HepG2 (cell line): ENCODE data around the gene GPD1. TPM values are rescaled to one million over a fixed set of nuclear protein-coding genes. Genes with fewer than 3 reads are reported as not detected.

Experiments used
- ATAC-seq: fragments of 200-7000 bp; cut with Tn5 transposase; 3 replicates; pipeline ENCODE4 v1.9.1; 2020; ENCODE audit warnings: mild to moderate bottlenecking, moderate library complexity
- BruUV-seq: library from RNA; stranded (reverse); fragments of 400-500 nt; replicated peaks from 2 replicates; lab custom pipeline; 2021; lab: Mats Ljungman, UMichigan
- CTCF ChIA-PET: fragments of 300-600 bp; formaldehyde crosslinking; extraction: SDS; loops from one replicate; lab custom pipeline; 2021; ENCODE audit warnings: low total read pairs, inconsistent platforms, low intra/inter-chr PET ratio; lab: Yijun Ruan, JAX
- POLR2A ChIA-PET: fragments of 350-600 bp; sonication (Branson Sonifier 250); formaldehyde crosslinking; loops from one replicate; lab custom pipeline; 2020; ENCODE audit warnings: antibody characterized with exemption, inconsistent platforms; lab: Yijun Ruan, JAX
- DNase-seq: peaks from one replicate; pipeline ENCODE4 v3.0.0-alpha.2; 2015; ENCODE audit warnings: low spot score
- FAIRE-seq: peaks from 3 replicates; lab custom pipeline; 2011; peaks lifted over from hg19 to GRCh38; lab: Jason Lieb, UNC
- H2AFZ ChIP-seq: one replicate; pipeline ENCODE4 v1.6.1; 2011; ENCODE audit warnings: low read length, inconsistent platforms
- H3K27ac ChIP-seq: fragments of 300-600 bp; 3 replicates; pipeline ENCODE4 v1.8.0; 2011; ENCODE audit warnings: mixed run types, mild to moderate bottlenecking, mixed read lengths, low read length, inconsistent platforms; ENCODE audit not compliant: insufficient read depth; ENCODE audit errors: extremely low read length
- H3K27me3 ChIP-seq, 2 experiments: fragments of 200-600 bp in 1 of 2; 2 replicates in 1 of 2; 3 replicates in 1 of 2; pipeline versions ENCODE4 v1.6.0 to v1.8.0; 2011; ENCODE audit warnings: low read length in 2 of 2, mild to moderate bottlenecking in 2 of 2, moderate library complexity in 2 of 2, inconsistent platforms in 1 of 2; ENCODE audit not compliant: insufficient read depth in 2 of 2, control insufficient read depth in 1 of 2
- H3K36me3 ChIP-seq, 2 experiments: fragments of 200-600 bp in 1 of 2; replicated peaks in 1 of 2; 2 replicates in 1 of 2; 3 replicates in 1 of 2; pipeline versions ENCODE4 v1.5.1 to v1.8.0; 2011; ENCODE audit warnings: low read length in 2 of 2, inconsistent platforms in 1 of 2; ENCODE audit not compliant: insufficient read depth in 2 of 2, control insufficient read depth in 1 of 2
- H3K4me1 ChIP-seq: 2 replicates; pipeline ENCODE4 v1.5.1; 2012; ENCODE audit warnings: low read length, inconsistent platforms; ENCODE audit not compliant: insufficient read depth
- H3K4me2 ChIP-seq: 2 replicates; pipeline ENCODE4 v1.6.0; 2011; ENCODE audit warnings: low read depth, low read length, inconsistent platforms
- H3K4me3 ChIP-seq, 3 experiments: fragments of 200-600 bp in 1 of 3; sonication (generic), shearing (Covaris generic) in 1 of 3; replicated peaks in 1 of 3; 2 replicates each; pipeline ENCODE4 v1.5.1; 2011 to 2016; ENCODE audit warnings: low read length in 3 of 3, inconsistent platforms in 2 of 3, low read depth in 2 of 3, mild to moderate bottlenecking in 2 of 3, control low read depth in 1 of 3, mixed read lengths in 1 of 3; ENCODE audit not compliant: insufficient read depth in 1 of 3
- H3K79me2 ChIP-seq: one replicate; pipeline ENCODE4 v1.6.1; 2011; ENCODE audit warnings: low read length, inconsistent platforms; ENCODE audit not compliant: insufficient read depth
- H3K9ac ChIP-seq: 2 replicates; pipeline ENCODE4 v1.6.0; 2011; ENCODE audit warnings: mild to moderate bottlenecking, low read depth, low read length, inconsistent platforms; ENCODE audit not compliant: insufficient read depth
- H3K9me3 ChIP-seq: 2 replicates; pipeline ENCODE4 v1.5.1; 2012; ENCODE audit warnings: mild to moderate bottlenecking, low read length
- H4K20me1 ChIP-seq: 2 replicates; pipeline ENCODE4 v1.6.0; 2011; ENCODE audit warnings: inconsistent platforms, mild to moderate bottlenecking, low read length, moderate library complexity; ENCODE audit not compliant: insufficient read depth
- ATF4 ChIP-seq, 2 experiments: fragments of 450-650 bp in 1 of 2; sonication (generic) in 1 of 2; formaldehyde crosslinking; IDR thresholded peaks; 2 replicates each; pipeline versions ENCODE4 v1.5.0 to v1.8.0; 2020 to 2022; ENCODE audit warnings: mild to moderate bottlenecking in 1 of 2, missing genetic modification reagents in 1 of 2
- CEBPB ChIP-seq: IDR thresholded peaks from 2 replicates; pipeline ENCODE4 v1.6.1; 2011; ENCODE audit warnings: low read depth, low read length, improper control_type of control experiment, borderline replicate concordance
- CEBPG ChIP-seq: IDR thresholded peaks from 2 replicates; pipeline ENCODE4 v1.6.1; 2016
- FOSL2 ChIP-seq: sonication (generic); formaldehyde crosslinking; IDR thresholded peaks from 2 replicates; pipeline ENCODE4 v1.4.0; 2020; ENCODE audit warnings: missing genetic modification reagents
- MED1 ChIP-seq: sonication (generic); formaldehyde crosslinking; IDR thresholded peaks from 2 replicates; pipeline ENCODE4 v1.4.0; 2020; ENCODE audit warnings: missing genetic modification reagents
- SAP130 ChIP-seq: IDR thresholded peaks from 2 replicates; pipeline ENCODE4 v1.6.1; 2016; ENCODE audit warnings: low read depth
- ZNF713 ChIP-seq: sonication (generic); formaldehyde crosslinking; IDR thresholded peaks from 2 replicates; pipeline ENCODE4 v1.4.0; 2020; ENCODE audit warnings: mild to moderate bottlenecking, missing genetic modification reagents
- ZNF878 ChIP-seq: sonication (generic); formaldehyde crosslinking; IDR thresholded peaks from 2 replicates; pipeline ENCODE4 v1.8.1; 2023; ENCODE audit warnings: mild to moderate bottlenecking, missing genetic modification reagents, moderate library complexity
- WGBS: methylation state at CpG from one replicate; pipeline ENCODE4 v1.1.6; 2017; ENCODE audit warnings: low lambda C conversion rate; 5-methylcytosine and 5-hydroxymethylcytosine counted together
- in situ Hi-C: cut with HindIII; loops from 2 replicates; pipeline ENCODE4 v1.10.0; 2017; ENCODE audit warnings: low pct_unique_long_range_greater_than_20kb; ENCODE audit not compliant: extremely low pct_ligation_motif_present
- intact Hi-C: fragments of 100-400 bp; cut with micrococcal nuclease; formaldehyde crosslinking; loops from one replicate; pipeline ENCODE4 v1.10.0; 2022; ENCODE audit not compliant: unreplicated experiment
- polyA plus RNA-seq, 8 experiments: library from polyadenylated mRNA; depleted of rRNA in 3 of 8; stranded (reverse) in 7 of 8; unstranded in 1 of 8; fragments of >200 nt; fragmentation: Illumina TruSeq in 4 of 8; extraction: Trizol in 4 of 8; gene quantifications; 2 replicates each; pipeline versions ENCODE4 v1.2.1 to v1.2.3, GENCODE V29; 2011 to 2016; ENCODE audit warnings: low read depth in 4 of 8, missing spikeins in 1 of 8, mixed read lengths in 1 of 8; ENCODE audit not compliant: insufficient read depth in 1 of 8
- total RNA-seq, 5 experiments: library from RNA; depleted of rRNA; stranded (reverse); fragments of >200 nt; fragmentation: Illumina TruSeq; extraction: Trizol; gene quantifications; 2 replicates each; pipeline ENCODE4 v1.2.3, GENCODE V29; 2016; ENCODE audit warnings: low read depth in 1 of 5

Gene GPD1
- total and polyA plus RNA-seq, 2 of the 13 experiments (the other 11 are each of a cell fraction or from before 2014, with no cell fraction given): 3.7 to 30.6 TPM

- Histone ChIP-seq H4K20me1 (peaks cover 4% of the 10 kb centered on the region; the same call in 1 of the 2 replicates), H3K9me3 (no peaks in the 10 kb centered on the region), H3K79me2 (peaks cover 17% of the 10 kb centered on the region), H3K27me3 (no peaks in the 10 kb centered on the region), H3K4me1 (peaks cover 52% of the 10 kb centered on the region), H3K4me2 (0 out of 2 replicates have a peak overlapping the region, but pooled peaks have one; percentile 0), H3K36me3 (peaks cover 16 to 48% of the 10 kb centered on the region in 2 experiments), H3K27ac (peak overlapping the region; percentile 43), H2AFZ (no peak overlapping the region), H3K4me3 (no peak overlapping the region), H3K9ac (no peak overlapping the region)
- no peak for TF ChIP-seq ZNF878
- no peak for TF ChIP-seq MED1 (CRISPR knock-in tag)
- peak; percentile 79 for TF ChIP-seq FOSL2 (CRISPR knock-in tag)
- TF ChIP-seq SAP130 (CRISPR knock-in tag): 0 out of 2 replicates have a peak, but pooled peaks have one; percentile 9
- TF ChIP-seq ZNF713: no peak
- TF ChIP-seq CEBPG (CRISPR knock-in tag): peak; percentile 65
- peak; percentile 64; the same call in 1 of the 2 replicates for TF ChIP-seq CEBPB
- peak in 1 of 2 experiments; percentile 96; a peak in 2 of 4 replicates for TF ChIP-seq ATF4 (CRISPR knock-in tag; IDR thresholded peaks at IDR 0.05)
- in situ Hi-C loops: no loop called here
- ChIA-PET CTCF (interaction anchor here (2.0 kb wide), 1 partner anchor 13 kb away, joined by 5 read pairs; no protein-coding TSS in a partner anchor), POLR2A (interaction anchor here (1.6 to 7.4 kb wide), 4 partner anchors 13 to 79 kb away, joined by 6 to 265 read pairs (median 10); partner anchors contain the start of genes CERS5, COX14 and GPD1)
- BruUV-seq: no TSS peak
- intact Hi-C loops: no loop called here
- WGBS: 44% methylated on average over 3 of the region's 3 CpGs
- no peak; the same call in 2 of the 3 replicates for ATAC-seq
- peak; percentile 70 for DNase-seq
- no peak for FAIRE-seq
These were observed 15.8 kb upstream of the GPD1 start for GRCh38 chr12:50087995-50088394.
